Mesendoderm (in vitro differentiated cells): ENCODE data around the gene S100A8.
"Not testable (repeated sequence)": the region's sequence is repeated elsewhere in the genome, so short reads cannot be mapped to it uniquely, and the experiment has no call there.

Experiments used
- DNase-seq: peaks from one replicate; pipeline ENCODE4 v3.0.0; 2013
- H2AK5ac ChIP-seq: 2 replicates; pipeline ENCODE4 v1.6.1; 2013; ENCODE audit warnings: low read length, inconsistent platforms
- H2BK120ac ChIP-seq: 2 replicates; pipeline ENCODE4 v1.6.1; 2013; ENCODE audit warnings: low read depth, mild to moderate bottlenecking, low read length, moderate library complexity, mixed read lengths
- H2BK15ac ChIP-seq: replicated peaks from 2 replicates; pipeline ENCODE4 v1.6.1; 2013; ENCODE audit warnings: low read depth, mild to moderate bottlenecking, moderate library complexity
- H2BK5ac ChIP-seq: 2 replicates; pipeline ENCODE4 v1.6.1; 2013; ENCODE audit warnings: low read length, inconsistent platforms
- H3K18ac ChIP-seq: 2 replicates; pipeline ENCODE4 v1.6.1; 2013; ENCODE audit warnings: mild to moderate bottlenecking, low read length, mixed read lengths
- H3K23ac ChIP-seq: one replicate; pipeline ENCODE4 v1.6.1; 2013; ENCODE audit warnings: low read length
- H3K27ac ChIP-seq: 2 replicates; pipeline ENCODE4 v1.5.1; 2013; ENCODE audit warnings: low read depth, mild to moderate bottlenecking, inconsistent platforms, low read length, moderate library complexity
- H3K27me3 ChIP-seq: 2 replicates; pipeline ENCODE4 v1.6.1; 2013; ENCODE audit warnings: low read length, control low read depth, mild to moderate bottlenecking, inconsistent platforms; ENCODE audit not compliant: insufficient read depth, poor library complexity
- H3K36me3 ChIP-seq: 2 replicates; pipeline ENCODE4 v1.6.1; 2013; ENCODE audit warnings: low read length, inconsistent platforms; ENCODE audit not compliant: control insufficient read depth, insufficient read depth
- H3K4ac ChIP-seq: one replicate; pipeline ENCODE4 v1.6.1; 2013; ENCODE audit warnings: low read depth, mild to moderate bottlenecking, low read length, moderate library complexity
- H3K4me1 ChIP-seq: 2 replicates; pipeline ENCODE4 v1.6.1; 2013; ENCODE audit warnings: low read depth, low read length, inconsistent platforms; ENCODE audit not compliant: control insufficient read depth
- H3K4me2 ChIP-seq: 2 replicates; pipeline ENCODE4 v1.6.1; 2013; ENCODE audit warnings: low read length
- H3K4me3 ChIP-seq: 2 replicates; pipeline ENCODE4 v1.5.1; 2013; ENCODE audit warnings: mild to moderate bottlenecking, low read length
- H3K56ac ChIP-seq: one replicate; pipeline ENCODE4 v1.6.1; 2013; ENCODE audit warnings: low read length
- H3K79me1 ChIP-seq: 2 replicates; pipeline ENCODE4 v1.6.1; 2013; ENCODE audit warnings: low read length, inconsistent platforms
- H3K79me2 ChIP-seq: 2 replicates; pipeline ENCODE4 v1.6.1; 2013; ENCODE audit warnings: mild to moderate bottlenecking, low read length; ENCODE audit not compliant: control insufficient read depth, insufficient read depth
- H3K9ac ChIP-seq: 2 replicates; pipeline ENCODE4 v1.6.1; 2013; ENCODE audit warnings: low read length, inconsistent platforms
- H4K5ac ChIP-seq: one replicate; pipeline ENCODE4 v1.6.1; 2013; ENCODE audit warnings: low read length
- H4K8ac ChIP-seq: one replicate; pipeline ENCODE4 v1.6.1; 2013; ENCODE audit warnings: low read depth, mild to moderate bottlenecking, control low read depth, low read length, moderate library complexity
- WGBS: extraction: QIAGEN DNeasy Blood & Tissue Kit; methylation state at CpG from one replicate; pipeline ENCODE4 v1.1.7; 2013; ENCODE audit warnings: low lambda C conversion rate, missing lambda C conversion rate; ENCODE audit not compliant: insufficient coverage; ENCODE audit errors: extremely low coverage; 5-methylcytosine and 5-hydroxymethylcytosine counted together

The S100A8 gene

GRCh38 chr1:153420306-153420705 is 29.4 kb upstream of the S100A8 start:
- H3K4ac ChIP-seq: no peak overlapping the region
- no peak overlapping the region for H2BK120ac ChIP-seq
- H3K4me1 ChIP-seq: no peaks in the 10 kb centered on the region
- H4K5ac ChIP-seq: no peak overlapping the region
- no peak overlapping the region for H3K18ac ChIP-seq
- no peak overlapping the region for H3K27ac ChIP-seq
- WGBS: no CpG with 5 or more reads among the region's 2 CpGs
- H3K23ac ChIP-seq: no peak overlapping the region
- H3K79me2 ChIP-seq: no peaks in the 10 kb centered on the region
- H3K4me2 ChIP-seq: no peak overlapping the region
- no peak overlapping the region for H3K4me3 ChIP-seq
- no peak for DNase-seq
- H4K8ac ChIP-seq: no peak overlapping the region
- H2BK15ac ChIP-seq: no peak overlapping the region
- no peak overlapping the region for H2BK5ac ChIP-seq
- H3K79me1 ChIP-seq: no peaks in the 10 kb centered on the region
- H2AK5ac ChIP-seq: no peak overlapping the region
- no peak overlapping the region for H3K9ac ChIP-seq
- H3K36me3 ChIP-seq: no peaks in the 10 kb centered on the region
- no peaks in the 10 kb centered on the region for H3K27me3 ChIP-seq
- no peak overlapping the region for H3K56ac ChIP-seq

GRCh38 chr1:153419436-153419793 is 28.5 kb upstream of the S100A8 start:
- DNase-seq, H2BK120ac ChIP-seq: not testable (repeated sequence)
- WGBS: no CpG with 5 or more reads among the region's 2 CpGs

GRCh38 chr1:153418758-153419435 is 28.0 kb upstream of the S100A8 start:
- not testable (repeated sequence) for H3K56ac ChIP-seq, H2AK5ac ChIP-seq, H3K4me2 ChIP-seq, H2BK120ac ChIP-seq, H2BK5ac ChIP-seq, H4K5ac ChIP-seq, H4K8ac ChIP-seq, H3K27ac ChIP-seq, H3K18ac ChIP-seq, H3K36me3 ChIP-seq, H3K23ac ChIP-seq, H2BK15ac ChIP-seq, H3K79me2 ChIP-seq, H3K9ac ChIP-seq, H3K4me1 ChIP-seq, H3K4ac ChIP-seq, H3K79me1 ChIP-seq, H3K27me3 ChIP-seq, H3K4me3 ChIP-seq, DNase-seq
- no CpG with 5 or more reads among the region's 7 CpGs for WGBS

More at GRCh38 chr1:153419436-153419793, 28.5 kb upstream of the S100A8 start:
- H3K36me3 ChIP-seq, H3K79me1 ChIP-seq, H3K79me2 ChIP-seq, H3K18ac ChIP-seq, H3K4ac ChIP-seq, H3K27ac ChIP-seq, H3K27me3 ChIP-seq, H3K4me3 ChIP-seq, H4K8ac ChIP-seq, H3K4me2 ChIP-seq, H3K9ac ChIP-seq, H3K23ac ChIP-seq, H2AK5ac ChIP-seq, H2BK5ac ChIP-seq, H3K56ac ChIP-seq, H4K5ac ChIP-seq, H2BK15ac ChIP-seq, H3K4me1 ChIP-seq: not testable (repeated sequence)

DNA sequence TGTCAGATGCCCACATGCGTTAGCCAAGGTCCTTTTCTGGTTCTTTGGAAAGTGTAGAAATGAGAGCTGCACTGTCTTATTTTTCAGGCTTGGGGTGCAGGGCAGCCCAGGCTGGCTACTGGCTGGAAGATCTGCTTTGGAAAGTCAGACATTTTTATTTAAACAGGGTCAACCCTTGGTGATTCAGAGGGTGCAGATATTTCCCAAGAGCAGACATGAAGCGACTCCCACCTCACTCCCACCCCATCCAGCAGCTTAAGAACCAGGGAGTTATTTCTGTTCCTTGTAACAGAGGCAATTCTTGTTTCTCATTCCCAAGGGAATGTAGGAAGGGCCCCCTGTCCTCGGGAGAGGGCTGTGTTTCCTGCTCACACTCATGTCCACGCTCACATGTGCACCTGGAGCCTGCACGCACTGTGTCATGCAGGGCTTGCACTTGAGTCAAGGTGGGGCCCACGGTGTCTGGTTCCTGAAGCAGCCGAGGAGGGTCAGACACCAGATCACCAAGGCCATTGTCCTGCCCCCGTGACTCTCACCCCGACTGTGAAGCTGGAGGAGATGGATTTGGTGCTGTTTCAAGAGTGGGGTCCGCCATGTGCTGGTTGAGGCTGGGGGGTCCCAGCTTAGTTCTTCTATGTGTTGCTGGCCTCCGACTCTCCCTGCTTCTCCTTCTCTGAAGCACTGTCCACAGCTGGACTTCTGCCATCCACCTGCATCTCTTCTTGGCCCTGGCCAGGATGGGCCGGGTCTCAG is 26.4 kb upstream of the S100A8 start:
- WGBS: no CpG with 5 or more reads among the region's 12 CpGs
- no peak overlapping the region for H2AK5ac ChIP-seq
- DNase-seq: no peak

GRCh38 chr1:153415850-153416570 is 25.1 kb upstream of the S100A8 start, which contains the start of gene S100A7A:
TSS of gene S100A7A (plus strand) at chr1:153416520. CDS start at chr1:153418083, 1,563 bp downstream.
- Histone ChIP-seq H4K5ac (no peak within 1 kb of the TSS), H3K27ac (no peak within 1 kb of the TSS), H3K23ac (no peak within 1 kb of the TSS), H3K9ac (no peak within 1 kb of the TSS), H3K27me3 (no peaks in the 10 kb centered on the region), H2AK5ac (no peak within 1 kb of the TSS), H3K4me2 (no peak within 1 kb of the TSS), H3K36me3 (no peaks in the 10 kb centered on the region), H2BK5ac (no peak within 1 kb of the TSS), H3K4ac (no peak within 1 kb of the TSS), H3K79me1 (no peaks in the 10 kb centered on the region), H2BK120ac (no peak within 1 kb of the TSS), H3K4me3 (no peak within 1 kb of the TSS), H3K56ac (no peak within 1 kb of the TSS), H3K18ac (no peak within 1 kb of the TSS), H3K4me1 (no peaks in the 10 kb centered on the region), H3K79me2 (no peaks in the 10 kb centered on the region), H2BK15ac (no peak within 1 kb of the TSS), H4K8ac (no peak within 1 kb of the TSS)
- no peak for DNase-seq
- WGBS: no CpG with 5 or more reads among the region's 6 CpGs

More for the DNA sequence above, 26.4 kb upstream of the S100A8 start:
- Histone ChIP-seq H3K4me2 (no peak overlapping the region), H3K9ac (no peak overlapping the region), H3K27ac (no peak overlapping the region), H3K4me1 (no peaks in the 10 kb centered on the region), H3K36me3 (no peaks in the 10 kb centered on the region), H3K4me3 (no peak overlapping the region), H3K18ac (no peak overlapping the region), H4K8ac (no peak overlapping the region), H3K79me1 (no peaks in the 10 kb centered on the region), H2BK120ac (no peak overlapping the region), H3K56ac (no peak overlapping the region), H3K4ac (no peak overlapping the region), H2BK15ac (no peak overlapping the region), H2BK5ac (no peak overlapping the region), H3K27me3 (no peaks in the 10 kb centered on the region), H3K23ac (no peak overlapping the region), H3K79me2 (no peaks in the 10 kb centered on the region), H4K5ac (no peak overlapping the region)
